ENCODE results near the gene PLCL2. TPM values are rescaled to one million over a fixed set of nuclear protein-coding genes. Genes with fewer than 3 reads are reported as not detected.
A peak's percentile ranks its signal among the peaks of the same experiment; 100 is the strongest.

PLCL2 gene
- total and polyA plus RNA-seq, 10 of the 15 experiments (the other 5 are each of a cell fraction or from before 2014, with no cell fraction given) = 7.5 to 37.3 (median 21.7) TPM

- TF ChIP-seq CEBPZ (IDR thresholded peaks at IDR 0.05; ENCODE audit: low read depth, low read length) = no peak
- TF ChIP-seq EP300 (IDR thresholded peaks at IDR 0.05; ENCODE audit: borderline replicate concordance in 1 of 2, control insufficient read depth in 1 of 2, low read depth in 2 of 2, low read length in 2 of 2) = peak; percentile 91 to 96
- TF ChIP-seq ELK1 (IDR thresholded peaks at IDR 0.05; ENCODE audit: low read depth, low read length) = no peak
- TF ChIP-seq E2F8 (IDR thresholded peaks at IDR 0.05; ENCODE audit: low read depth, partially characterized antibody) = no peak
- no peak for TF ChIP-seq REST (IDR thresholded peaks at IDR 0.05; ENCODE audit: low read depth, low read length)
- peak; percentile 93 for TF ChIP-seq ZNF217 (IDR thresholded peaks at IDR 0.05)
- TF ChIP-seq E4F1 (IDR thresholded peaks at IDR 0.05; ENCODE audit: borderline replicate concordance, partially characterized antibody) = no peak
- TF ChIP-seq SRF (IDR thresholded peaks at IDR 0.05; ENCODE audit: low read depth in 2 of 2, low read length in 2 of 2) = no peak
- TF ChIP-seq E2F4 (IDR thresholded peaks at IDR 0.05; ENCODE audit: low read depth, low read length) = no peak
- TF ChIP-seq STAT1 (conservative IDR thresholded peaks at IDR 0.05) = no peak
These were observed 27.9 kb downstream of the PLCL2 start (continued) for GRCh38 chr3:16912400-16913263.

Measured in GM12878 (cell line).